Activated B cell treated with CpG ODN at 0.5 μM for 24 hours (primary cell): ENCODE data around the gene ZNF474. TPM values are rescaled to one million over a fixed set of nuclear protein-coding genes. Genes with fewer than 3 reads are reported as not detected.

ENCODE experiments used
- ATAC-seq: fragments of 200-7000 bp; cut with Tn5 transposase; one replicate; pipeline ENCODE4 v1.10.0; 2021; ENCODE audit warnings: low read depth, mild to moderate bottlenecking, moderate library complexity
- CTCF ChIA-PET: fragments of 350-600 bp; sonication (Branson Sonifier 250); formaldehyde crosslinking; loops from one replicate; lab custom pipeline; 2021; ENCODE audit warnings: antibody characterized with exemption; lab: Charles Lee
- POLR2A ChIA-PET: fragments of 350-600 bp; sonication (Branson Sonifier 250); formaldehyde crosslinking; loops from one replicate; lab custom pipeline; 2021; ENCODE audit warnings: antibody characterized with exemption; lab: Charles Lee
- DNase-seq: peaks from one replicate; pipeline ENCODE4 v3.0.0; 2022
- H3K27ac Mint-ChIP-seq: one replicate; pipeline ENCODE4 v1.8.0; 2020; ENCODE audit warnings: mixed read lengths
- H3K27me3 Mint-ChIP-seq: one replicate; pipeline ENCODE4 v1.8.0; 2021; ENCODE audit warnings: mixed read lengths
- H3K36me3 Mint-ChIP-seq: one replicate; pipeline ENCODE4 v1.8.0; 2021; ENCODE audit warnings: low read depth, mixed read lengths
- H3K4me1 Mint-ChIP-seq: one replicate; pipeline ENCODE4 v1.8.0; 2021; ENCODE audit warnings: mixed read lengths
- H3K4me3 Mint-ChIP-seq: one replicate; pipeline ENCODE4 v1.8.0; 2020; ENCODE audit warnings: mild to moderate bottlenecking, mixed read lengths
- H3K9me3 Mint-ChIP-seq: one replicate; pipeline ENCODE4 v1.8.0; 2020; ENCODE audit warnings: mixed read lengths
- CTCF ChIP-seq: fragments of 200-600 bp; IDR thresholded peaks from one replicate; pipeline ENCODE4 v1.8.0; 2022; ENCODE audit warnings: antibody characterized with exemption, mild to moderate bottlenecking
- intact Hi-C: fragments of 100-400 bp; cut with micrococcal nuclease; formaldehyde crosslinking; loops from one replicate; pipeline ENCODE4 v1.15.1; 2024
- total RNA-seq: library from RNA; stranded (reverse); gene quantifications from 2 replicates; pipeline ENCODE4 v1.2.3, GENCODE V29; 2022

Gene ZNF474
- total RNA-seq, 1 donor from 2014 or later, result not detected

DNA sequence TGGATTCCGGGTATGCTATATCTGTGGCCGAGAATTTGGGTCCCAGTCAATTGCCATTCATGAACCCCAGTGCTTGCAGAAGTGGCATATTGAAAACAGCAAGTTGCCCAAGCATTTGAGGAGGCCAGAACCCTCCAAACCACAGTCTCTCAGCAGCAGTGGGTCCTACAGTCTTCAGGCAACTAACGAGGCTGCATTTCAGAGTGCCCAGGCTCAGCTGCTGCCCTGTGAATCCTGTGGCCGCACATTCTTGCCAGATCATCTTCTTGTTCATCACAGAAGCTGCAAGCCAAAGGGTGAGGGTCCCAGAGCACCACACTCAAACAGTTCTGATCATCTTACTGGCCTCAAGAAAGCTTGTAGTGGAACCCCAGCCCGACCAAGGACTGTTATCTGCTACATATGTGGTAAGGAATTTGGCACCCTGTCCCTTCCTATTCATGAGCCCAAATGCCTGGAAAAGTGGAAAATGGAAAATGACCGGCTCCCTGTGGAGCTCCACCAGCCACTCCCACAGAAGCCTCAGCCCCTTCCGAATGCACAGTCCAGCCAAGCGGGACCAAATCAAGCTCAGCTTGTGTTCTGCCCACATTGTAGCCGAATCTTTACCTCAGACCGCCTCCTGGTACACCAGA, 23.0 kb downstream of the ZNF474 start:
- no peaks in the 10 kb centered on the region for H3K27me3 Mint-ChIP-seq
- POLR2A ChIA-PET, result no interaction called here
- DNase-seq, result no peak
- CTCF ChIA-PET, result no interaction called here
- no peaks in the 10 kb centered on the region for H3K36me3 Mint-ChIP-seq
- intact Hi-C loops, result no loop called here
- no peaks in the 10 kb centered on the region for H3K9me3 Mint-ChIP-seq
- no peak overlapping the region for H3K4me3 Mint-ChIP-seq
- ATAC-seq, result no peak
- no peaks in the 10 kb centered on the region for H3K4me1 Mint-ChIP-seq
- no peak overlapping the region for H3K27ac Mint-ChIP-seq
- TF ChIP-seq CTCF, result no peak

- CTCF ChIA-PET, result no interaction called here
- intact Hi-C loops, result no loop called here
- no peak overlapping the region for H3K27ac Mint-ChIP-seq
- no peaks in the 10 kb centered on the region for H3K27me3 Mint-ChIP-seq
- H3K4me3 Mint-ChIP-seq, result no peak overlapping the region
- no peak for ATAC-seq
- no peak for TF ChIP-seq CTCF
- POLR2A ChIA-PET, result no interaction called here
- no peak for DNase-seq
- H3K36me3 Mint-ChIP-seq, result no peaks in the 10 kb centered on the region
- H3K9me3 Mint-ChIP-seq, result no peaks in the 10 kb centered on the region
- no peaks in the 10 kb centered on the region for H3K4me1 Mint-ChIP-seq
Measured at GRCh38 chr5:122153230-122153629, 23.9 kb downstream of the ZNF474 start.

DNA sequence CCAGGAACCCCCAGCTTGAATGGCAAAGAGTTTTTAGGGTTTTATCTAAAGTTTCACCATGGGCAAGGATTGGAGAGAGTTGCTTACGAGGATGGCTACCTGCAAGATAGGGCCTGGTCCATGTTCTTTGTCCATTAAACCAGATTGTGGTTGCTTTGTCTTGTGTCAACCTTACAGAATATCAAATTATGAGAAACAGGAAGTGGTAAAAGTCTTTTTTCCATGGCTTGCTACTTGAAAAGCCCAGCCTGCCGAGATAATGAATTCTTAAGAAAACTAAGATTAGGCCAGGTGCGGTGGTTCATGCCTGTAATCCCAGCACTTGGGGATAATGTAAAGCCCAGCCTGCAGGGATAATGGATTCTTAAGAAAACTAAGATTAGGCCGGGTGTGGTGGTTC, 24.4 kb downstream of the ZNF474 start:
- H3K27ac Mint-ChIP-seq, result no peak overlapping the region
- H3K4me1 Mint-ChIP-seq, result no peaks in the 10 kb centered on the region
- no peaks in the 10 kb centered on the region for H3K27me3 Mint-ChIP-seq
- H3K9me3 Mint-ChIP-seq, result no peaks in the 10 kb centered on the region
- ChIA-PET POLR2A (no interaction called here), CTCF (no interaction called here)
- intact Hi-C loops, result no loop called here
- H3K4me3 Mint-ChIP-seq, result no peak overlapping the region
- no peaks in the 10 kb centered on the region for H3K36me3 Mint-ChIP-seq
- DNase-seq (no peak), ATAC-seq (no peak)
- no peak for TF ChIP-seq CTCF

- no peak for ATAC-seq
- intact Hi-C loops, result no loop called here
- no peak for DNase-seq
- TF ChIP-seq CTCF, result no peak
- no peaks in the 10 kb centered on the region for H3K9me3 Mint-ChIP-seq
- ChIA-PET POLR2A (no interaction called here), CTCF (no interaction called here)
- H3K4me3 Mint-ChIP-seq, result no peak overlapping the region
- H3K27me3 Mint-ChIP-seq, result no peaks in the 10 kb centered on the region
- no peak overlapping the region for H3K27ac Mint-ChIP-seq
- no peaks in the 10 kb centered on the region for H3K36me3 Mint-ChIP-seq
- H3K4me1 Mint-ChIP-seq, result no peaks in the 10 kb centered on the region
Measured at GRCh38 chr5:122154491-122154890, 25.1 kb downstream of the ZNF474 start.

DNA sequence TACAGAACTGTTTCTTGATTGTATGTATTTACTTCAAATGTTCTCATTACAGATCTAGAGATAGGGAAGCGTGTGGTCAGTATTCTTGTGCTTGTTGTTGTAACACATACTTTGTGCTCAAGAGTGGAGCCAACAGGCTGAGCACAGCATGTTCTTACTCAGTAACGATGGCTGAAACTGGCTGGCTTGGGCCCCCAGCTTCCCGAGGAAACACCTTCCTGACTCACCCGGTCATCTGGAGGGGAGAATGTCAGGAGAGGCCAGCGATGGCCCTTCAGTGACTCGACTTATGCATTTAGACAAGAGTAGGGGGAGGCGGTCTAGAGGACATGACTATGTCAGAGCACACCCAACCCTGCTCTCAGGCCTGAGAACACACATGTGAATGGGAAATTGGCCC, 25.6 kb downstream of the ZNF474 start:
- POLR2A ChIA-PET, result no interaction called here
- DNase-seq (no peak), ATAC-seq (no peak)
- CTCF ChIA-PET, result no interaction called here
- no peaks in the 10 kb centered on the region for H3K9me3 Mint-ChIP-seq
- no peaks in the 10 kb centered on the region for H3K4me1 Mint-ChIP-seq
- no peaks in the 10 kb centered on the region for H3K27me3 Mint-ChIP-seq
- H3K36me3 Mint-ChIP-seq, result no peaks in the 10 kb centered on the region
- intact Hi-C loops, result no loop called here
- no peak for TF ChIP-seq CTCF
- H3K27ac Mint-ChIP-seq, result no peak overlapping the region
- no peak overlapping the region for H3K4me3 Mint-ChIP-seq
